IPS DF 19.7 (cell line): Measurements from ENCODE around the gene HSF2BP.
A peak's percentile ranks its signal among the peaks of the same experiment; 100 is the strongest.
"Not testable (repeated sequence)": the region's sequence is repeated elsewhere in the genome, so short reads cannot be mapped to it uniquely, and the experiment has no call there.

ENCODE experiments used
- DNase-seq: peaks from one replicate; pipeline ENCODE4 v3.0.0-alpha.2; 2013; ENCODE audit warnings: low read depth, low spot score

HSF2BP gene

GRCh38 chr21:43651926-43652325 is 7.4 kb downstream of the HSF2BP start:
- DNase-seq: not testable (repeated sequence)

GRCh38 chr21:43648171-43648570 is 11.1 kb downstream of the HSF2BP start:
- no peak for DNase-seq

- DNase-seq: peak; percentile 67
Measured at GRCh38 chr21:43646550-43647260, 12.6 kb downstream of the HSF2BP start.

GRCh38 chr21:43645976-43646375 is 13.3 kb downstream of the HSF2BP start:
- DNase-seq: no peak

GRCh38 chr21:43645136-43645891 is 14.0 kb downstream of the HSF2BP start:
- DNase-seq: no peak

GRCh38 chr21:43644609-43645008 is 14.7 kb downstream of the HSF2BP start:
- DNase-seq: no peak

GRCh38 chr21:43644071-43644470 is 15.2 kb downstream of the HSF2BP start:
- DNase-seq: no peak

- no peak for DNase-seq
Measured at GRCh38 chr21:43643193-43643592, 16.1 kb downstream of the HSF2BP start.

- no peak for DNase-seq
Measured at GRCh38 chr21:43640400-43640799, 18.9 kb downstream of the HSF2BP start.

- no peak for DNase-seq
Measured at GRCh38 chr21:43639470-43640353, 19.6 kb downstream of the HSF2BP start.

GRCh38 chr21:43637530-43638158 is 21.6 kb downstream of the HSF2BP start:
- no peak for DNase-seq

GRCh38 chr21:43635436-43635835 is 23.9 kb downstream of the HSF2BP start:
- DNase-seq: no peak

GRCh38 chr21:43634618-43635017 is 24.7 kb downstream of the HSF2BP start:
- DNase-seq: no peak

- DNase-seq: no peak
Measured at GRCh38 chr21:43632373-43632905, 26.8 kb downstream of the HSF2BP start.

GRCh38 chr21:43631411-43632107 is 27.7 kb downstream of the HSF2BP start:
- no peak for DNase-seq

GRCh38 chr21:43627527-43627926 is 31.8 kb downstream of the HSF2BP start:
- no peak for DNase-seq

GRCh38 chr21:43626390-43626789 is 32.9 kb downstream of the HSF2BP start:
- no peak for DNase-seq

GRCh38 chr21:43624339-43624738 is 34.9 kb downstream of the HSF2BP start:
- DNase-seq: no peak

GRCh38 chr21:43623588-43623987 is 35.7 kb downstream of the HSF2BP start:
- DNase-seq: no peak

GRCh38 chr21:43622796-43623195 is 36.5 kb downstream of the HSF2BP start:
- DNase-seq: no peak

- DNase-seq: no peak
Measured at GRCh38 chr21:43619856-43620255, 39.4 kb downstream of the HSF2BP start.
